IMR-90 (cell line): ENCODE measurements around the gene DUOX1. TPM values are rescaled to one million over a fixed set of nuclear protein-coding genes. Genes with fewer than 3 reads are reported as not detected.

ENCODE experiments used
- ATAC-seq: fragments of 200-7000 bp; cut with Tn5 transposase; 2 replicates; pipeline ENCODE4 v1.9.1; 2020; ENCODE audit warnings: low read depth, mild to moderate bottlenecking, moderate library complexity
- BruUV-seq: library from RNA; stranded (reverse); fragments of 400-500 nt; replicated peaks from 2 replicates; lab custom pipeline; 2021; lab: Mats Ljungman, UMichigan
- CTCF ChIA-PET: fragments of 300-600 bp; formaldehyde crosslinking; extraction: SDS; loops from one replicate; lab custom pipeline; 2021; ENCODE audit warnings: antibody characterized with exemption; lab: Yijun Ruan, JAX
- POLR2A ChIA-PET: fragments of 300-600 bp; sonication (Branson Sonifier 250); formaldehyde crosslinking; loops from one replicate; lab custom pipeline; 2022; ENCODE audit warnings: antibody characterized with exemption; ENCODE audit not compliant: unreplicated experiment; lab: Charles Lee
- DNase-seq: peaks from one replicate; pipeline ENCODE4 v3.0.0; 2013
- H2AFZ ChIP-seq: replicated peaks from 2 replicates; pipeline ENCODE3; 2013; ENCODE audit warnings: low read length, mild to moderate bottlenecking; ENCODE audit not compliant: poor library complexity
- H2AK5ac ChIP-seq: 2 replicates; pipeline ENCODE4 v1.6.1; 2013; ENCODE audit warnings: low read depth, low read length, inconsistent platforms
- H2AK9ac ChIP-seq: replicated peaks from 2 replicates; pipeline ENCODE3; 2013; ENCODE audit warnings: mild to moderate bottlenecking, low read depth, low read length, moderate library complexity; ENCODE audit not compliant: poor library complexity
- H2BK120ac ChIP-seq: 2 replicates; pipeline ENCODE4 v1.6.1; 2013; ENCODE audit warnings: low read depth, low read length, inconsistent platforms
- H2BK15ac ChIP-seq: 3 replicates; pipeline ENCODE4 v1.6.1; 2013; ENCODE audit warnings: low read depth, low read length, inconsistent platforms
- H2BK20ac ChIP-seq: 2 replicates; pipeline ENCODE4 v1.6.1; 2013; ENCODE audit warnings: low read depth, mild to moderate bottlenecking, inconsistent platforms, low read length, moderate library complexity
- H2BK5ac ChIP-seq: 2 replicates; pipeline ENCODE4 v1.6.1; 2013; ENCODE audit warnings: mild to moderate bottlenecking, low read depth, low read length, inconsistent platforms; ENCODE audit not compliant: poor library complexity, severe bottlenecking
- H3K14ac ChIP-seq: replicated peaks from 2 replicates; pipeline ENCODE4 v1.6.1; 2013; ENCODE audit warnings: low read depth, low read length, inconsistent platforms
- H3K18ac ChIP-seq: 2 replicates; pipeline ENCODE4 v1.6.1; 2013; ENCODE audit warnings: low read depth, low read length, control low read depth
- H3K23ac ChIP-seq: 2 replicates; pipeline ENCODE4 v1.6.1; 2013; ENCODE audit warnings: low read depth, low read length, inconsistent platforms
- H3K27ac ChIP-seq: 2 replicates; pipeline ENCODE4 v1.5.1; 2013; ENCODE audit warnings: mild to moderate bottlenecking, control low read depth, low read length; ENCODE audit not compliant: insufficient read depth
- H3K27me3 ChIP-seq: 2 replicates; pipeline ENCODE4 v1.6.1; 2013; ENCODE audit warnings: low read length; ENCODE audit not compliant: control insufficient read depth, insufficient read depth
- H3K36me3 ChIP-seq: 2 replicates; pipeline ENCODE4 v1.6.1; 2013; ENCODE audit warnings: low read length, mixed read lengths; ENCODE audit not compliant: control insufficient read depth, insufficient read depth
- H3K4ac ChIP-seq: 2 replicates; pipeline ENCODE4 v1.6.1; 2013; ENCODE audit warnings: low read depth, low read length, inconsistent platforms
- H3K4me1 ChIP-seq: 2 replicates; pipeline ENCODE4 v1.6.1; 2013; ENCODE audit warnings: low read length, mixed read lengths; ENCODE audit not compliant: control insufficient read depth, insufficient read depth
- H3K4me2 ChIP-seq: 2 replicates; pipeline ENCODE4 v1.6.1; 2013; ENCODE audit warnings: low read depth, mild to moderate bottlenecking, control low read depth, low read length, moderate library complexity
- H3K4me3 ChIP-seq: 2 replicates; pipeline ENCODE4 v1.5.1; 2013; ENCODE audit warnings: low read depth, mild to moderate bottlenecking, control low read depth, low read length, moderate library complexity; ENCODE audit not compliant: insufficient read depth
- H3K56ac ChIP-seq: 2 replicates; pipeline ENCODE4 v1.6.1; 2013; ENCODE audit warnings: low read length, inconsistent platforms; ENCODE audit not compliant: insufficient read depth; ENCODE audit errors: extremely low read depth
- H3K79me1 ChIP-seq, 2 experiments: 2 replicates each; pipeline ENCODE4 v1.6.1; 2013; ENCODE audit warnings: low read length in 2 of 2, inconsistent platforms in 1 of 2, low read depth in 1 of 2
- H3K9ac ChIP-seq: 2 replicates; pipeline ENCODE4 v1.6.1; 2013; ENCODE audit warnings: low read depth, low read length, control low read depth
- H3K9me1 ChIP-seq: 2 replicates; pipeline ENCODE4 v1.6.1; 2013; ENCODE audit warnings: low read length, inconsistent platforms; ENCODE audit not compliant: insufficient read depth
- H3K9me3 ChIP-seq: 2 replicates; pipeline ENCODE4 v1.6.1; 2013; ENCODE audit warnings: low read length; ENCODE audit not compliant: control insufficient read depth, insufficient read depth
- H4K20me1 ChIP-seq: 2 replicates; pipeline ENCODE4 v1.6.1; 2013; ENCODE audit warnings: low read length, inconsistent platforms; ENCODE audit not compliant: insufficient read depth
- H4K5ac ChIP-seq: 2 replicates; pipeline ENCODE4 v1.6.1; 2013; ENCODE audit warnings: mild to moderate bottlenecking, low read depth, low read length, control low read depth
- H4K8ac ChIP-seq, 2 experiments: 2 replicates each; pipeline ENCODE4 v1.6.1; 2013; ENCODE audit warnings: low read depth in 2 of 2, low read length in 2 of 2, control low read depth in 1 of 2, inconsistent platforms in 1 of 2
- H4K91ac ChIP-seq: 2 replicates; pipeline ENCODE4 v1.6.1; 2013; ENCODE audit warnings: low read depth, low read length, inconsistent platforms; ENCODE audit not compliant: insufficient read depth
- BHLHE40 ChIP-seq: fragments of 150-350 bp; IDR thresholded peaks from 2 replicates; pipeline ENCODE4 v1.6.1; 2016; ENCODE audit warnings: mild to moderate bottlenecking, low read depth, low read length
- CEBPB ChIP-seq: IDR thresholded peaks from 2 replicates; pipeline ENCODE4 v1.6.1; 2012; ENCODE audit warnings: low read depth, low read length, improper control_type of control experiment
- CHD1 ChIP-seq: IDR thresholded peaks from 2 replicates; pipeline ENCODE4 v1.6.1; 2012; ENCODE audit warnings: low read depth, low read length, improper control_type of control experiment
- CTCF ChIP-seq: conservative IDR thresholded peaks from 2 replicates; pipeline ENCODE4 v1.5.1; 2012; ENCODE audit warnings: mild to moderate bottlenecking, low read depth, low read length, improper control_type of control experiment
- FOS ChIP-seq: fragments of 150-350 bp; IDR thresholded peaks from 2 replicates; pipeline ENCODE4 v1.6.1; 2016; ENCODE audit warnings: low read depth, low read length
- MAFK ChIP-seq: IDR thresholded peaks from 2 replicates; pipeline ENCODE4 v1.6.1; 2012; ENCODE audit warnings: low read depth, low read length, improper control_type of control experiment
- MAZ ChIP-seq: IDR thresholded peaks from 2 replicates; pipeline ENCODE4 v1.6.1; 2012; ENCODE audit warnings: low read depth, mild to moderate bottlenecking, low read length, improper control_type of control experiment, moderate library complexity, borderline replicate concordance
- MXI1 ChIP-seq: IDR thresholded peaks from 2 replicates; pipeline ENCODE4 v1.6.1; 2012; ENCODE audit warnings: low read depth, mild to moderate bottlenecking, low read length, moderate library complexity, borderline replicate concordance
- NFE2L2 ChIP-seq: fragments of 150-350 bp; IDR thresholded peaks from 2 replicates; pipeline ENCODE4 v1.6.1; 2016; ENCODE audit warnings: low read depth, mild to moderate bottlenecking, low read length
- POLR2A ChIP-seq: IDR thresholded peaks from 2 replicates; pipeline ENCODE4 v1.6.1; 2012; ENCODE audit warnings: mild to moderate bottlenecking, low read depth, low read length
- RAD21 ChIP-seq: IDR thresholded peaks from 2 replicates; pipeline ENCODE4 v1.6.1; 2012; ENCODE audit warnings: low read length, improper control_type of control experiment
- RCOR1 ChIP-seq: IDR thresholded peaks from 2 replicates; pipeline ENCODE4 v1.6.1; 2012; ENCODE audit warnings: mild to moderate bottlenecking, low read length, improper control_type of control experiment; ENCODE audit not compliant: insufficient replicate concordance
- RFX5 ChIP-seq: IDR thresholded peaks from 2 replicates; pipeline ENCODE4 v1.8.0; 2012; ENCODE audit warnings: low read depth, mild to moderate bottlenecking, low read length, moderate library complexity
- USF2 ChIP-seq: fragments of 150-350 bp; IDR thresholded peaks from 2 replicates; pipeline ENCODE4 v1.6.1; 2017; ENCODE audit warnings: mild to moderate bottlenecking, antibody characterized with exemption, low read length, low read depth
- WGBS, 2 experiments: methylation state at CpG; one replicate each; pipeline versions ENCODE4 v1.1.5 to v1.1.7; 2013; ENCODE audit warnings: missing lambda C conversion rate in 2 of 2; ENCODE audit not compliant: insufficient read length in 1 of 2; ENCODE audit errors: extremely low coverage in 2 of 2; 5-methylcytosine and 5-hydroxymethylcytosine counted together
- dilution Hi-C: fragments of 300-500 bp; cut with HindIII; formaldehyde crosslinking; loops from one replicate; pipeline ENCODE4 v1.14.3; 2018; ENCODE audit warnings: low sequenced_read_pairs; ENCODE audit not compliant: unreplicated experiment
- in situ Hi-C: fragments of 300-500 bp; cut with MboI; formaldehyde crosslinking; loops from 3 replicates; pipeline ENCODE4 v1.14.3; 2019; ENCODE audit warnings: low sequenced_read_pairs, inconsistent platforms, mixed read lengths
- intact Hi-C: fragments of 100-400 bp; cut with micrococcal nuclease; formaldehyde crosslinking; loops from 2 replicates; pipeline ENCODE4 v1.10.0; 2022
- polyA plus RNA-seq, 3 experiments: library from polyadenylated mRNA; depleted of rRNA; stranded (reverse); fragments of >200 nt; gene quantifications; 2 replicates each; pipeline ENCODE4 v1.2.3, GENCODE V29; 2012; ENCODE audit warnings: low replicate concordance in 1 of 3
- total RNA-seq: library from RNA; depleted of rRNA; stranded (reverse); fragments of >200 nt; gene quantifications from 2 replicates; pipeline ENCODE4 v1.2.3, GENCODE V29; 2012
- TF ChIP-seq, protein P1 (sequence below): fragments of 150-350 bp; IDR thresholded peaks from 2 replicates; pipeline ENCODE4 v1.6.1; 2016; ENCODE audit warnings: low read depth, mild to moderate bottlenecking, low read length, moderate library complexity, borderline replicate concordance

DUOX1 gene
- total and polyA plus RNA-seq, 2 of the 4 experiments (the other 2 are of a cell fraction) = not detected

DNA sequence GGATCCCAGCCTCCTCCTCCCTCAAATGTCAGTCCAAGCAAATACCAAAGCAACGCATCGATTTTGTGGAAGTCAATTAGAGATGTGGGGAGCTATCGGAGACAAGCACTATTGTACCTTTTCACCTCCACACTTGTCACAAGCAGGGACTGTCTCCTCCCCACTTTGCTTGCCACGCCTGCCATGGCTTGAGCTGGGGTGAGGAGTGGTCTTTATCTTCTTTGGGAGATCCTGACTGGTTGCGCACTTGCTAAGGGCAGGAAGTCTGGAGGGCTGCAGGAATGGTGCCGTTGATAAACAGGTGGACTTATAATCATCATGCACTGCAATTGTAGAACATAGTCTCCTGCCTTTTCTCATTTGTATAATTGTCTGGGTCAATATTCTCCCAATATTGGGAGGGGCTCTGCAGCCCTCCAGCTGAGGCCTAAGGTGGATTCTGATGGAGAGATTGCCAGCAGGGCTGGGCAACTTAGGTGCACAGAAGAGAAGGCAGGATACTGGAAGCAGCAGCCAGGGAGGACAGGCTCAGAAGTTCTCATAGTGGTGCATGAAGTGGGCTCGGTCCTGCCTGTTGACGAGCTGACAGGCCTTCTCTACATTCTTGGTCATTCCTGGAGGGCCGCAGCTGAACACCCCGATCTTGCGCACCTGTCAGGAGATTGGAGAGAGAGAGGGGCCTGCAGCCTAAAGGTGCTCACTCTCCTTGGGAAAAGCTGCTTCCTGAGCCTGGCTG is 36.0 kb upstream of the DUOX1 start:
- H2AK5ac ChIP-seq = no peak overlapping the region
- ATAC-seq = no peak
- H3K14ac ChIP-seq = no peak overlapping the region
- H4K91ac ChIP-seq = no peak overlapping the region
- DNase-seq = no peak
- no peak overlapping the region for H3K4me3 ChIP-seq
- intact Hi-C loops = loop anchor here (5.0 kb wide), 1 partner anchor 71 kb away; the partner anchor contains the start of gene SORD
- H2AFZ ChIP-seq = peak overlapping the region; percentile 76
- no peak overlapping the region for H2BK5ac ChIP-seq
- no peak overlapping the region for H2BK120ac ChIP-seq
- H3K27ac ChIP-seq = no peak overlapping the region
- H3K4me2 ChIP-seq = no peak overlapping the region
- dilution Hi-C loops = no loop called here
- no peaks in the 10 kb centered on the region for H3K36me3 ChIP-seq
- H3K56ac ChIP-seq = no peak overlapping the region
- peaks cover 9% of the 10 kb centered on the region for H3K9me1 ChIP-seq
- H3K18ac ChIP-seq = no peak overlapping the region
- 78% methylated on average over 5 of the region's 11 CpGs; no CpG with 5 or more reads in 1 of the 2 experiments for WGBS, 2 experiments
- H4K8ac ChIP-seq = no peak overlapping the region
- BruUV-seq = no TSS peak
- no peaks in the 10 kb centered on the region for H4K20me1 ChIP-seq
- peaks cover 9% of the 10 kb centered on the region; the same call in 1 of the 2 replicates for H3K4me1 ChIP-seq
- no peak overlapping the region for H2AK9ac ChIP-seq
- peaks cover 31% of the 10 kb centered on the region for H3K27me3 ChIP-seq
- no peak overlapping the region for H4K5ac ChIP-seq
- ChIA-PET POLR2A (no interaction called here), CTCF (interaction anchor here (0.8 to 1.4 kb wide), 2 partner anchors 24 to 221 kb away, joined by 3 to 5 read pairs; no protein-coding TSS in a partner anchor)
- no peak overlapping the region for H2BK20ac ChIP-seq
- no peaks in the 10 kb centered on the region for H3K79me1 ChIP-seq
- no peak overlapping the region for H3K23ac ChIP-seq
- no peak overlapping the region for H2BK15ac ChIP-seq
- no peaks in the 10 kb centered on the region for H3K9me3 ChIP-seq
- in situ Hi-C loops = no loop called here
- no peak overlapping the region for H3K4ac ChIP-seq
- H3K9ac ChIP-seq = no peak overlapping the region
- TF ChIP-seq, protein P1, sequence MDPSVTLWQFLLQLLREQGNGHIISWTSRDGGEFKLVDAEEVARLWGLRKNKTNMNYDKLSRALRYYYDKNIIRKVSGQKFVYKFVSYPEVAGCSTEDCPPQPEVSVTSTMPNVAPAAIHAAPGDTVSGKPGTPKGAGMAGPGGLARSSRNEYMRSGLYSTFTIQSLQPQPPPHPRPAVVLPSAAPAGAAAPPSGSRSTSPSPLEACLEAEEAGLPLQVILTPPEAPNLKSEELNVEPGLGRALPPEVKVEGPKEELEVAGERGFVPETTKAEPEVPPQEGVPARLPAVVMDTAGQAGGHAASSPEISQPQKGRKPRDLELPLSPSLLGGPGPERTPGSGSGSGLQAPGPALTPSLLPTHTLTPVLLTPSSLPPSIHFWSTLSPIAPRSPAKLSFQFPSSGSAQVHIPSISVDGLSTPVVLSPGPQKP = no peak
- TF ChIP-seq MAZ (no peak), RCOR1 (no peak), RAD21 (no peak), POLR2A (no peak), FOS (no peak), RFX5 (no peak), BHLHE40 (no peak), USF2 (no peak), CHD1 (no peak), CEBPB (no peak), MAFK (no peak), MXI1 (no peak), CTCF (no peak), NFE2L2 (no peak)
